ENCODE measurements around the gene TAOK1. TPM values are rescaled to one million over a fixed set of nuclear protein-coding genes. Genes with fewer than 3 reads are reported as not detected.

TAOK1 gene
- total RNA-seq, 1 experiment from 2014 or later: 56.3 TPM

GRCh38 chr17:29505836-29506235 is 115.7 kb downstream of the TAOK1 start (continued):
- TF ChIP-seq YY1 (IDR thresholded peaks at IDR 0.05; ENCODE audit: extremely low read depth, insufficient replicate concordance, low read depth, low read length): no peak
- no peak for TF ChIP-seq JUND (IDR thresholded peaks at IDR 0.05)
- TF ChIP-seq EZH2phosphoT487 (IDR thresholded peaks at IDR 0.05; ENCODE audit: borderline replicate concordance): no peak
- no peak for TF ChIP-seq POLR2AphosphoS5 (IDR thresholded peaks at IDR 0.05; ENCODE audit: low read depth, low read length)
- no peak for TF ChIP-seq ELF1 (IDR thresholded peaks at IDR 0.05; ENCODE audit: borderline replicate concordance, low read depth)
- TF ChIP-seq CBX3 (IDR thresholded peaks at IDR 0.05; ENCODE audit: low read depth): no peak
- TF ChIP-seq CTCF (IDR thresholded peaks at IDR 0.05 in 2 of 3, conservative IDR thresholded peaks at IDR 0.05 in 1 of 3; ENCODE audit: borderline replicate concordance in 1 of 3, insufficient read depth in 1 of 3, low read depth in 2 of 3, low read length in 2 of 3): no peak
- no peak for TF ChIP-seq POLR2A (IDR thresholded peaks at IDR 0.05; ENCODE audit: borderline replicate concordance, extremely low read depth, insufficient read depth, insufficient read length)
- no peak for TF ChIP-seq ATF3 (IDR thresholded peaks at IDR 0.05)
- TF ChIP-seq ZNF274 (IDR thresholded peaks at IDR 0.05; ENCODE audit: low read depth, low read length): no peak
- TF ChIP-seq EZH2 (IDR thresholded peaks at IDR 0.05): no peak
- TF ChIP-seq ZFX (IDR thresholded peaks at IDR 0.05): no peak

GRCh38 chr17:29510953-29511352 is 120.8 kb downstream of the TAOK1 start:
- H3K4me2 ChIP-seq (ENCODE audit: low read length): no peak overlapping the region
- ChIA-PET POLR2A (no interaction called here), RAD21 (ENCODE audit: low non-redundant PET in 1 of 2, low total read pairs in 2 of 2, uncharacterized antibody in 2 of 2, unreplicated experiment in 2 of 2) (no interaction called here), CTCF (no interaction called here)
- no peak overlapping the region for H3K9ac ChIP-seq (ENCODE audit: low read length)
- H3K27me3 ChIP-seq (ENCODE audit: insufficient read depth, low read length): no peaks in the 10 kb centered on the region
- H3K36me3 ChIP-seq (ENCODE audit: control insufficient read depth in 1 of 2, insufficient read depth in 2 of 2, low read length in 2 of 2): peaks cover 3 to 19% of the 10 kb centered on the region in 2 experiments; a peak in 2 of 4 replicates
- intact Hi-C loops (cut with micrococcal nuclease): no loop called here
- BruUV-seq (replicated peaks): no TSS peak
- H2AFZ ChIP-seq (ENCODE audit: low read depth, low read length, poor library complexity, severe bottlenecking): no peak overlapping the region
- H3K27ac ChIP-seq (ENCODE audit: low read depth, low read length): no peak overlapping the region
- no peaks in the 10 kb centered on the region for H3K9me2 ChIP-seq (ENCODE audit: insufficient read depth)
- no peaks in the 10 kb centered on the region for H3K79me2 ChIP-seq (ENCODE audit: insufficient read depth, low read length)
- ATAC-seq (no peak), DNase-seq (ENCODE audit: low read depth, low spot score) (no peak)
- no peaks in the 10 kb centered on the region for H3K9me3 ChIP-seq (ENCODE audit: control insufficient read depth in 1 of 2, insufficient read depth in 1 of 2, low read depth in 1 of 2, low read length in 2 of 2)
- no peak overlapping the region for H3K4me3 ChIP-seq (replicated peaks in 1 of 2; ENCODE audit: low read depth in 1 of 2, low read length in 2 of 2)
- no peak for TF ChIP-seq POLR2A (IDR thresholded peaks at IDR 0.05; ENCODE audit: borderline replicate concordance, extremely low read depth, insufficient read depth, insufficient read length)
- TF ChIP-seq SRF (IDR thresholded peaks at IDR 0.05; ENCODE audit: low read depth): no peak
- no peak for TF ChIP-seq EZH2phosphoT487 (IDR thresholded peaks at IDR 0.05; ENCODE audit: borderline replicate concordance)
- TF ChIP-seq ATF3 (IDR thresholded peaks at IDR 0.05): no peak
- TF ChIP-seq EZH2 (IDR thresholded peaks at IDR 0.05): no peak
- no peak for TF ChIP-seq FOSL1 (IDR thresholded peaks at IDR 0.05; ENCODE audit: low read depth)
- no peak for TF ChIP-seq SP1 (IDR thresholded peaks at IDR 0.05; ENCODE audit: low read depth)
- TF ChIP-seq YY1 (IDR thresholded peaks at IDR 0.05; ENCODE audit: extremely low read depth, insufficient replicate concordance, low read depth, low read length): no peak
- TF ChIP-seq CBX3 (IDR thresholded peaks at IDR 0.05; ENCODE audit: low read depth): no peak
- no peak for TF ChIP-seq ZNF274 (IDR thresholded peaks at IDR 0.05; ENCODE audit: low read depth, low read length)
- no peak for TF ChIP-seq SIN3A (IDR thresholded peaks at IDR 0.05; ENCODE audit: low read depth)
- no peak for TF ChIP-seq TCF7L2 (IDR thresholded peaks at IDR 0.05; ENCODE audit: borderline replicate concordance, extremely low read depth, insufficient read depth, insufficient read length)
- TF ChIP-seq ZBTB33 (IDR thresholded peaks at IDR 0.05; ENCODE audit: extremely low read depth, insufficient replicate concordance, low read length): no peak
- TF ChIP-seq RAD21 (IDR thresholded peaks at IDR 0.05; ENCODE audit: low read depth): no peak
- H3K4me1 ChIP-seq (ENCODE audit: control insufficient read depth in 1 of 2, insufficient read depth in 2 of 2, low read length in 2 of 2): no peaks in the 10 kb centered on the region
- H4K20me1 ChIP-seq (ENCODE audit: insufficient read depth): no peaks in the 10 kb centered on the region

All from HCT116 (cell line).